Measurements from ENCODE around the gene TMPRSS4. TPM values are rescaled to one million over a fixed set of nuclear protein-coding genes. Genes with fewer than 3 reads are reported as not detected.

TMPRSS4 gene
- total RNA-seq, 1 donor from 2014 or later: not detected

GRCh38 chr11:118050208-118050891, 26.5 kb upstream of the TMPRSS4 start:
- Mint-ChIP-seq H3K4me3 (peak overlapping the region; percentile 18), H3K36me3 (ENCODE audit: low read depth) (no peaks in the 10 kb centered on the region), H3K27ac (peak overlapping the region; percentile 94), H3K4me1 (peaks cover 72% of the 10 kb centered on the region), H3K27me3 (no peaks in the 10 kb centered on the region), H3K9me3 (no peaks in the 10 kb centered on the region)
- intact Hi-C loops (cut with micrococcal nuclease): loop anchor here (5.0 kb wide), 1 partner anchor 118 kb away; no protein-coding TSS in a partner anchor
- no peak for DNase-seq

- Mint-ChIP-seq H3K36me3 (ENCODE audit: low read depth) (no peaks in the 10 kb centered on the region), H3K27ac (peak overlapping the region; percentile 94), H3K27me3 (no peaks in the 10 kb centered on the region), H3K4me1 (peaks cover 63% of the 10 kb centered on the region), H3K4me3 (peak overlapping the region; percentile 69), H3K9me3 (no peaks in the 10 kb centered on the region)
- intact Hi-C loops (cut with micrococcal nuclease): loop anchor here (5.0 kb wide), 1 partner anchor 119 kb away; no protein-coding TSS in a partner anchor
- DNase-seq: no peak
Measured at GRCh38 chr11:118051136-118051610, 25.7 kb upstream of the TMPRSS4 start.

GRCh38 chr11:118051611-118052461, 25.0 kb upstream of the TMPRSS4 start:
- DNase-seq: peak; percentile 90
- intact Hi-C loops (cut with micrococcal nuclease): loop anchor here (2.0 to 5.0 kb wide), 2 partner anchors 120 to 237 kb away; no protein-coding TSS in a partner anchor
- H3K4me1 Mint-ChIP-seq: peaks cover 57% of the 10 kb centered on the region
- H3K4me3 Mint-ChIP-seq: peak overlapping the region; percentile 69
- H3K27ac Mint-ChIP-seq: peak overlapping the region; percentile 94
- no peaks in the 10 kb centered on the region for H3K9me3 Mint-ChIP-seq
- peaks cover 5% of the 10 kb centered on the region for H3K27me3 Mint-ChIP-seq
- H3K36me3 Mint-ChIP-seq (ENCODE audit: low read depth): no peaks in the 10 kb centered on the region

- intact Hi-C loops (cut with micrococcal nuclease): loop anchor here (1.0 to 5.0 kb wide), 6 partner anchors 101 to 245 kb away; no protein-coding TSS in a partner anchor
- Mint-ChIP-seq H3K4me3 (peak overlapping the region; percentile 25), H3K27ac (peak overlapping the region; percentile 88), H3K27me3 (peaks cover 14% of the 10 kb centered on the region), H3K9me3 (no peaks in the 10 kb centered on the region), H3K4me1 (peaks cover 49% of the 10 kb centered on the region), H3K36me3 (ENCODE audit: low read depth) (no peaks in the 10 kb centered on the region)
- DNase-seq: peak; percentile 71
Measured at GRCh38 chr11:118052581-118053206, 24.2 kb upstream of the TMPRSS4 start.

- Mint-ChIP-seq H3K27me3 (peaks cover 14% of the 10 kb centered on the region), H3K4me3 (no peak overlapping the region), H3K27ac (no peak overlapping the region), H3K4me1 (peaks cover 37% of the 10 kb centered on the region), H3K9me3 (no peaks in the 10 kb centered on the region), H3K36me3 (ENCODE audit: low read depth) (no peaks in the 10 kb centered on the region)
- intact Hi-C loops (cut with micrococcal nuclease): loop anchor here (5.0 kb wide), 1 partner anchor 123 kb away; no protein-coding TSS in a partner anchor
- DNase-seq: no peak
Measured at GRCh38 chr11:118054712-118055640, 21.9 kb upstream of the TMPRSS4 start.

GRCh38 chr11:118055966-118056365, 20.9 kb upstream of the TMPRSS4 start:
- peak overlapping the region; percentile 5 for H3K27ac Mint-ChIP-seq

GRCh38 chr11:118056806-118057205, 20.1 kb upstream of the TMPRSS4 start:
- H3K36me3 Mint-ChIP-seq (ENCODE audit: low read depth): no peaks in the 10 kb centered on the region
- no peaks in the 10 kb centered on the region for H3K9me3 Mint-ChIP-seq
- DNase-seq: no peak
- no peak overlapping the region for H3K27ac Mint-ChIP-seq
- intact Hi-C loops (cut with micrococcal nuclease): no loop called here
- peaks cover 14% of the 10 kb centered on the region for H3K27me3 Mint-ChIP-seq
- H3K4me1 Mint-ChIP-seq: peaks cover 19% of the 10 kb centered on the region
- H3K4me3 Mint-ChIP-seq: no peak overlapping the region

More at GRCh38 chr11:118055966-118056365, 20.9 kb upstream of the TMPRSS4 start:
- no peak for DNase-seq
- H3K9me3 Mint-ChIP-seq: no peaks in the 10 kb centered on the region
- no peak overlapping the region for H3K4me3 Mint-ChIP-seq
- H3K4me1 Mint-ChIP-seq: peaks cover 28% of the 10 kb centered on the region
- H3K27me3 Mint-ChIP-seq: peaks cover 14% of the 10 kb centered on the region
- H3K36me3 Mint-ChIP-seq (ENCODE audit: low read depth): no peaks in the 10 kb centered on the region
- intact Hi-C loops (cut with micrococcal nuclease): no loop called here

GRCh38 chr11:118057251-118058145, 19.4 kb upstream of the TMPRSS4 start:
- H3K4me1 Mint-ChIP-seq: peaks cover 12% of the 10 kb centered on the region
- intact Hi-C loops (cut with micrococcal nuclease): no loop called here
- no peaks in the 10 kb centered on the region for H3K36me3 Mint-ChIP-seq (ENCODE audit: low read depth)
- H3K4me3 Mint-ChIP-seq: no peak overlapping the region
- peak overlapping the region; percentile 1 for H3K27ac Mint-ChIP-seq
- no peak for DNase-seq
- no peaks in the 10 kb centered on the region for H3K9me3 Mint-ChIP-seq
- peaks cover 15% of the 10 kb centered on the region for H3K27me3 Mint-ChIP-seq

GRCh38 chr11:118058311-118059245, 18.3 kb upstream of the TMPRSS4 start:
- intact Hi-C loops (cut with micrococcal nuclease): no loop called here

GRCh38 chr11:118059246-118059940, 17.5 kb upstream of the TMPRSS4 start:
- no peak overlapping the region for H3K4me3 Mint-ChIP-seq
- no peaks in the 10 kb centered on the region for H3K4me1 Mint-ChIP-seq
- no peaks in the 10 kb centered on the region for H3K9me3 Mint-ChIP-seq
- H3K27ac Mint-ChIP-seq: no peak overlapping the region
- no peaks in the 10 kb centered on the region for H3K36me3 Mint-ChIP-seq (ENCODE audit: low read depth)
- peaks cover 21% of the 10 kb centered on the region for H3K27me3 Mint-ChIP-seq
- intact Hi-C loops (cut with micrococcal nuclease): no loop called here
- DNase-seq: no peak

More at GRCh38 chr11:118058311-118059245, 18.3 kb upstream of the TMPRSS4 start:
- H3K36me3 Mint-ChIP-seq (ENCODE audit: low read depth): no peaks in the 10 kb centered on the region
- no peaks in the 10 kb centered on the region for H3K9me3 Mint-ChIP-seq
- DNase-seq: no peak
- peaks cover 17% of the 10 kb centered on the region for H3K27me3 Mint-ChIP-seq
- peaks cover 2% of the 10 kb centered on the region for H3K4me1 Mint-ChIP-seq
- no peak overlapping the region for H3K4me3 Mint-ChIP-seq
- H3K27ac Mint-ChIP-seq: no peak overlapping the region

Measured in activated CD4-positive, alpha-beta T cell treated with anti-CD3 and anti-CD28 coated beads, Interleukin-2, amount 10 ng/mL, durations not matched to agents 24 days and 14 days (primary cell).